ENCODE measurements around the gene C1QTNF1.

The C1QTNF1 gene

DNA sequence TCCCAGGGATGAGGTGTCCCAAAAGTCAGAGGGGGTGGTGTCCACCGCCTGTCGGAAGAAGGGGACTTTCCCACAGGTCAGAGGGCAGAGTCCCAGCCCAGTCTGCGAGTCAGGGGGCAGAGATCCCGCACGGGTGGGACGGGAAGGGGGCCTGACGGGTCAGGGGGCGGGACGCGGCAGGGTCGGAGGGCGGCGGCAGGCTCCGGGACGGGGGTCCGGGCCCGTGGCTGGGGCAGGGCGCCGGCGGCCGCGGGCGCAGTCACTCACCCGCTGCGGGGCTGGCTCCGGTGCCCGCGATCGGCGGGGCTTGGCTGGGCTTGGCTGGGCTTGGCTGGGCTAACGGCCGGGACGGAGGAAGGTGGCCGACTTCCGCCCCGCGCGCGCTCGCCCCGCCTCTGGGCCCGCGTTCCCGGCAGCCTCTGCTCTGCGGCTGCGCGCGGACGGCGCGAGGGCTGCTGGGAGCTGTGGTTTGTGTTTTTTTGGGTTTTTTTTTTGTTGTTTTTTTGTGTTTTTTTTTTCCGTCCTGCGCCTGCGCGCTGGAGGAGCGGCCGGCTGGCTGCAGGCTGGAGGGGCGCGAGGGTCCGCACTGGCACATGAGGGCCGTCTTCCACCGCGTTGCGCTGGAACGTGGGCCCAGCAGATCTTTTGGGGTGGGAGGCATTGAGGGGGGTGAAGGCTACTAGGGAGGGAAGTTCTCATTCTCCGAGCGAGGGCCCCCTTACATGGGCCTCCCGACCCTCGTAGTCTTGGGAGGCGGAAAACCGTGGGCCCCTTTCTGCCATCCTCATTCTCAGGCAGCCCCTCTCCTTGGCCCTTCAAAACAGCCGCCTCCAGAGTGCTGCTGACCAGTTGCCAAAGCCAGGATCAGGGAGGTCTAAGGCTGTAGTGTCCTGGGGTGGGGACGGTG lies 14.3 kb upstream of the C1QTNF1 start, which contains the start of gene CANT1:
Gene CANT1, minus strand, starts transcription at position 368 of the 907 bp plus-strand sequence. CDS start 12,142 bp downstream, outside the sequence.
- Histone ChIP-seq H3K27me3 (replicated peaks; ENCODE audit: insufficient read depth, low read length) (peaks cover 18% of the 10 kb centered on the region), H3F3A (ENCODE audit: insufficient read depth, low read length) (no peaks in the 10 kb centered on the region), H3K9ac (ENCODE audit: low read length) (peak within 1 kb of the TSS; percentile 85), H2AFZ (ENCODE audit: low read length) (peak within 1 kb of the TSS; percentile 94), H3K4me3 (ENCODE audit: low read length) (peak within 1 kb of the TSS; percentile 99), H3K27ac (ENCODE audit: low read length) (no peak within 1 kb of the TSS; the same call in 1 of the 2 replicates), H4K20me1 (ENCODE audit: insufficient read depth, low read length) (no peaks in the 10 kb centered on the region), H3K79me2 (ENCODE audit: low read length) (peaks cover 44% of the 10 kb centered on the region), H3K9me2 (replicated peaks; ENCODE audit: insufficient read depth, low read length) (no peaks in the 10 kb centered on the region), H3K4me2 (ENCODE audit: low read depth, low read length) (peak within 1 kb of the TSS; percentile 96), H3K36me3 (replicated peaks; ENCODE audit: insufficient read depth, low read length) (no peaks in the 10 kb centered on the region), H3K9me3 (replicated peaks; ENCODE audit: insufficient read depth, low read length) (no peaks in the 10 kb centered on the region), H3K4me1 (ENCODE audit: low read length) (peaks cover 8% of the 10 kb centered on the region; the same call in 1 of the 2 replicates)
- TF ChIP-seq EZH2 (optimal IDR thresholded peaks at IDR 0.05; ENCODE audit: low read depth, low read length) (no peak), EZH2phosphoT487 (IDR thresholded peaks at IDR 0.05; ENCODE audit: low read length) (no peak)
- TF ChIP-seq, protein P1, sequence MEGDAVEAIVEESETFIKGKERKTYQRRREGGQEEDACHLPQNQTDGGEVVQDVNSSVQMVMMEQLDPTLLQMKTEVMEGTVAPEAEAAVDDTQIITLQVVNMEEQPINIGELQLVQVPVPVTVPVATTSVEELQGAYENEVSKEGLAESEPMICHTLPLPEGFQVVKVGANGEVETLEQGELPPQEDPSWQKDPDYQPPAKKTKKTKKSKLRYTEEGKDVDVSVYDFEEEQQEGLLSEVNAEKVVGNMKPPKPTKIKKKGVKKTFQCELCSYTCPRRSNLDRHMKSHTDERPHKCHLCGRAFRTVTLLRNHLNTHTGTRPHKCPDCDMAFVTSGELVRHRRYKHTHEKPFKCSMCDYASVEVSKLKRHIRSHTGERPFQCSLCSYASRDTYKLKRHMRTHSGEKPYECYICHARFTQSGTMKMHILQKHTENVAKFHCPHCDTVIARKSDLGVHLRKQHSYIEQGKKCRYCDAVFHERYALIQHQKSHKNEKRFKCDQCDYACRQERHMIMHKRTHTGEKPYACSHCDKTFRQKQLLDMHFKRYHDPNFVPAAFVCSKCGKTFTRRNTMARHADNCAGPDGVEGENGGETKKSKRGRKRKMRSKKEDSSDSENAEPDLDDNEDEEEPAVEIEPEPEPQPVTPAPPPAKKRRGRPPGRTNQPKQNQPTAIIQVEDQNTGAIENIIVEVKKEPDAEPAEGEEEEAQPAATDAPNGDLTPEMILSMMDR (IDR thresholded peaks at IDR 0.05; ENCODE audit: low read length) = no peak
- DNase-seq = peak; percentile 91

- H3K4me1 ChIP-seq (ENCODE audit: low read length) = peaks cover 8% of the 10 kb centered on the region; the same call in 1 of the 2 replicates
- no peaks in the 10 kb centered on the region for H3K36me3 ChIP-seq (replicated peaks; ENCODE audit: insufficient read depth, low read length)
- peak overlapping the region; percentile 94 for H2AFZ ChIP-seq (ENCODE audit: low read length)
- no peak for DNase-seq
- no peak overlapping the region for H3K27ac ChIP-seq (ENCODE audit: low read length)
- H3K4me3 ChIP-seq (ENCODE audit: low read length) = peak overlapping the region; percentile 99
- peak overlapping the region; percentile 85; the same call in 1 of the 2 replicates for H3K9ac ChIP-seq (ENCODE audit: low read length)
- peaks cover 41% of the 10 kb centered on the region for H3K79me2 ChIP-seq (ENCODE audit: low read length)
- TF ChIP-seq, protein P1 (IDR thresholded peaks at IDR 0.05; ENCODE audit: low read length) = no peak
- TF ChIP-seq EZH2 (optimal IDR thresholded peaks at IDR 0.05; ENCODE audit: low read depth, low read length) (no peak), EZH2phosphoT487 (IDR thresholded peaks at IDR 0.05; ENCODE audit: low read length) (no peak)
- no peaks in the 10 kb centered on the region for H3K9me3 ChIP-seq (replicated peaks; ENCODE audit: insufficient read depth, low read length)
- peaks cover 24% of the 10 kb centered on the region for H3K27me3 ChIP-seq (replicated peaks; ENCODE audit: insufficient read depth, low read length)
- no peaks in the 10 kb centered on the region for H3K9me2 ChIP-seq (replicated peaks; ENCODE audit: insufficient read depth, low read length)
- H3F3A ChIP-seq (ENCODE audit: insufficient read depth, low read length) = no peaks in the 10 kb centered on the region
- H4K20me1 ChIP-seq (ENCODE audit: insufficient read depth, low read length) = no peaks in the 10 kb centered on the region
- peak overlapping the region; percentile 96 for H3K4me2 ChIP-seq (ENCODE audit: low read depth, low read length)
These were observed 13.7 kb upstream of the C1QTNF1 start for GRCh38 chr17:79010304-79010646.

GRCh38 chr17:79011451-79012147 lies 12.4 kb upstream of the C1QTNF1 start:
- H3K4me3 ChIP-seq (ENCODE audit: low read length) = no peak overlapping the region
- H3K4me2 ChIP-seq (ENCODE audit: low read depth, low read length) = no peak overlapping the region
- peaks cover 28% of the 10 kb centered on the region for H3K79me2 ChIP-seq (ENCODE audit: low read length)
- peaks cover 32% of the 10 kb centered on the region for H3K27me3 ChIP-seq (replicated peaks; ENCODE audit: insufficient read depth, low read length)
- H3K4me1 ChIP-seq (ENCODE audit: low read length) = peaks cover 8% of the 10 kb centered on the region; the same call in 1 of the 2 replicates
- H3F3A ChIP-seq (ENCODE audit: insufficient read depth, low read length) = no peaks in the 10 kb centered on the region
- no peak overlapping the region for H2AFZ ChIP-seq (ENCODE audit: low read length)
- H3K9me2 ChIP-seq (replicated peaks; ENCODE audit: insufficient read depth, low read length) = no peaks in the 10 kb centered on the region
- no peak for DNase-seq
- no peak overlapping the region for H3K9ac ChIP-seq (ENCODE audit: low read length)
- H3K36me3 ChIP-seq (replicated peaks; ENCODE audit: insufficient read depth, low read length) = no peaks in the 10 kb centered on the region
- no peak overlapping the region for H3K27ac ChIP-seq (ENCODE audit: low read length)
- no peak for TF ChIP-seq EZH2 (optimal IDR thresholded peaks at IDR 0.05; ENCODE audit: low read depth, low read length)
- TF ChIP-seq EZH2phosphoT487 (IDR thresholded peaks at IDR 0.05; ENCODE audit: low read length) = no peak
- TF ChIP-seq, protein P1 (IDR thresholded peaks at IDR 0.05; ENCODE audit: low read length) = no peak
- no peaks in the 10 kb centered on the region for H4K20me1 ChIP-seq (ENCODE audit: insufficient read depth, low read length)
- H3K9me3 ChIP-seq (replicated peaks; ENCODE audit: insufficient read depth, low read length) = no peaks in the 10 kb centered on the region
